ENCODE data around the gene DNMT3B. TPM values are rescaled to one million over a fixed set of nuclear protein-coding genes. Genes with fewer than 3 reads are reported as not detected.
A peak's percentile ranks its signal among the peaks of the same experiment; 100 is the strongest.

Gene DNMT3B
- total RNA-seq, 1 experiment from 2014 or later: 7.3 TPM

DNA sequence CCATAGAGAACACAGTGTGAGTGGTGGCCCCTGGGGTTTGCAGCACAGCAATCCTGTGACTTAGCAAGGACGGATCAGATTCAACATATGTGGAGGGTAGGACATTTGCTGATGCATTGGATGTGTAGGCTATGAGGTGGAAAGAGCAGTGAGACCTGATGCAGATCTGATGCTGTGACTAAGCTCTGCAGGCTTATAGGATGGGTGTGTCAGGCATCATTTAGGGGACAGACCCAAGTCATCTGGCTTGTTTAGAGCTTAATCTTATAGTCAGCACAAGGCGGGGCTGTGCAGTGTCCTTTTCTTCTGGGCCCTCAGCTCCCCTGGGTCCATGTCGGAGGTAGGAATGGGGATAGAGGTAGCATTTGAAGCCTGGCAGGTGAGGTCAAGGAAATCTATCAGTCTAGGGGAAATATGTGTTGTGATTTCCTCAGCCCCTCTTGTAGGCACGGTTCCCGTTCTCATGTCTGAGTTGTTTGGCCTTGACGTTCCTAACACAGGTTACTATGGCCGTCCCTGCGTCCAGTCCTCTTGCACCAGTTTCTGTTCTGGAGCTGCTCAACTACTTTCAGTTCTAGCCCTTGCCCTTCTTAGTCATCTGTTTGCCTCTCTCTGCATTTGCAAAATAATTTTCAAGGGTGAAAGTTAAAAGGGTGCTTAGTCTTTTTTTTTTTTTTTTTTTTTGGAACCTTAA is 42.0 kb downstream of the DNMT3B start:
- ChIA-PET CTCF (interaction anchor here (0.5 kb wide), 1 partner anchor 16 kb away, joined by 6 read pairs; no protein-coding TSS in a partner anchor), POLR2A (ENCODE audit: unreplicated experiment) (no interaction called here)
- no TSS peak for BruUV-seq (replicated peaks)
- no peak overlapping the region for H2AFZ ChIP-seq (ENCODE audit: low read length)
- H3K9me2 ChIP-seq (replicated peaks; ENCODE audit: low read length): no peaks in the 10 kb centered on the region
- H3K4me1 ChIP-seq (ENCODE audit: insufficient read depth, low read length): no peaks in the 10 kb centered on the region
- no peak overlapping the region for H3K4me2 ChIP-seq (ENCODE audit: low read length)
- no peak overlapping the region for H3K9ac ChIP-seq (ENCODE audit: low read length)
- H3K27me3 ChIP-seq (ENCODE audit: low read length): no peaks in the 10 kb centered on the region
- no peak overlapping the region for H3K27ac ChIP-seq (ENCODE audit: low read length)
- H3K36me3 ChIP-seq (ENCODE audit: low read depth, low read length): peaks cover 13% of the 10 kb centered on the region; the same call in 1 of the 2 replicates
- no peaks in the 10 kb centered on the region for H3K79me2 ChIP-seq (ENCODE audit: low read length)
- no peaks in the 10 kb centered on the region for H4K20me1 ChIP-seq (ENCODE audit: low read length)
- no peak overlapping the region for H3K4me3 ChIP-seq (ENCODE audit: low read length)
- TF ChIP-seq EZH2phosphoT487 (IDR thresholded peaks at IDR 0.05; ENCODE audit: borderline replicate concordance, low read length) (no peak), EZH2 (IDR thresholded peaks at IDR 0.05; ENCODE audit: low read length, unreplicated experiment) (no peak)
- TF ChIP-seq, protein P1, sequence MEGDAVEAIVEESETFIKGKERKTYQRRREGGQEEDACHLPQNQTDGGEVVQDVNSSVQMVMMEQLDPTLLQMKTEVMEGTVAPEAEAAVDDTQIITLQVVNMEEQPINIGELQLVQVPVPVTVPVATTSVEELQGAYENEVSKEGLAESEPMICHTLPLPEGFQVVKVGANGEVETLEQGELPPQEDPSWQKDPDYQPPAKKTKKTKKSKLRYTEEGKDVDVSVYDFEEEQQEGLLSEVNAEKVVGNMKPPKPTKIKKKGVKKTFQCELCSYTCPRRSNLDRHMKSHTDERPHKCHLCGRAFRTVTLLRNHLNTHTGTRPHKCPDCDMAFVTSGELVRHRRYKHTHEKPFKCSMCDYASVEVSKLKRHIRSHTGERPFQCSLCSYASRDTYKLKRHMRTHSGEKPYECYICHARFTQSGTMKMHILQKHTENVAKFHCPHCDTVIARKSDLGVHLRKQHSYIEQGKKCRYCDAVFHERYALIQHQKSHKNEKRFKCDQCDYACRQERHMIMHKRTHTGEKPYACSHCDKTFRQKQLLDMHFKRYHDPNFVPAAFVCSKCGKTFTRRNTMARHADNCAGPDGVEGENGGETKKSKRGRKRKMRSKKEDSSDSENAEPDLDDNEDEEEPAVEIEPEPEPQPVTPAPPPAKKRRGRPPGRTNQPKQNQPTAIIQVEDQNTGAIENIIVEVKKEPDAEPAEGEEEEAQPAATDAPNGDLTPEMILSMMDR (conservative IDR thresholded peaks at IDR 0.05; ENCODE audit: low read depth, low read length): no peak
- H3F3A ChIP-seq (ENCODE audit: low read length, unreplicated experiment): no peaks in the 10 kb centered on the region
- ATAC-seq (peak; percentile 20; the same call in 1 of the 2 replicates), DNase-seq (no peak)
- intact Hi-C loops (cut with micrococcal nuclease): no loop called here
- H3K9me3 ChIP-seq (ENCODE audit: low read length): no peaks in the 10 kb centered on the region

DNA sequence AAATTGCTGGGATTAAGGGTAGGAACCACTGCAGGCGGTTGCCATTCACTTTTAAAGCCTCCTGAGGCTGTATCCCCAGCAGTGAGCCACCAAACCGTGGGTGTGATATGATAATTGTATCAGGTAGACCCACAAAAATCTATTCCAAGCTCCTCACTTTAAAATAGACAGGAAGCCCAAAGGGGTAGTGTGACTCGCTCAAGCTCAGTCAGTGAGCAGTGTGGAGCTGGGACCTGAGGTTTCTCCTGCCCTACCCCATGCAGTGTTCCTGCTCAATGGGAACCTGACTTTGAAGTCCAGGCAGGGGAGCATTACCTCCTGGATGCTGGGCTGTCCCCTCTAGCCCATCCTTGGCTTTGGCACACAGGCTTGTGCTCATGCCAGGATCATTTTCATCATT is 42.6 kb downstream of the DNMT3B start:
- Histone ChIP-seq H3K9me3 (ENCODE audit: low read length) (no peaks in the 10 kb centered on the region), H3K4me1 (ENCODE audit: insufficient read depth, low read length) (no peaks in the 10 kb centered on the region), H3K27ac (ENCODE audit: low read length) (no peak overlapping the region), H4K20me1 (ENCODE audit: low read length) (no peaks in the 10 kb centered on the region), H3K36me3 (ENCODE audit: low read depth, low read length) (peaks cover 13% of the 10 kb centered on the region; the same call in 1 of the 2 replicates), H3K27me3 (ENCODE audit: low read length) (no peaks in the 10 kb centered on the region), H3F3A (ENCODE audit: low read length, unreplicated experiment) (no peaks in the 10 kb centered on the region), H3K79me2 (ENCODE audit: low read length) (no peaks in the 10 kb centered on the region), H3K9ac (ENCODE audit: low read length) (no peak overlapping the region), H3K4me3 (ENCODE audit: low read length) (no peak overlapping the region), H2AFZ (ENCODE audit: low read length) (no peak overlapping the region), H3K4me2 (ENCODE audit: low read length) (no peak overlapping the region), H3K9me2 (replicated peaks; ENCODE audit: low read length) (no peaks in the 10 kb centered on the region)
- ATAC-seq (no peak), DNase-seq (no peak)
- BruUV-seq (replicated peaks): no TSS peak
- POLR2A ChIA-PET (ENCODE audit: unreplicated experiment): no interaction called here
- CTCF ChIA-PET: interaction anchor here (0.5 kb wide), 1 partner anchor 16 kb away, joined by 6 read pairs; no protein-coding TSS in a partner anchor
- intact Hi-C loops (cut with micrococcal nuclease): no loop called here
- TF ChIP-seq, protein P1 (conservative IDR thresholded peaks at IDR 0.05; ENCODE audit: low read depth, low read length): no peak
- no peak for TF ChIP-seq EZH2 (IDR thresholded peaks at IDR 0.05; ENCODE audit: low read length, unreplicated experiment)
- TF ChIP-seq EZH2phosphoT487 (IDR thresholded peaks at IDR 0.05; ENCODE audit: borderline replicate concordance, low read length): no peak

DNA sequence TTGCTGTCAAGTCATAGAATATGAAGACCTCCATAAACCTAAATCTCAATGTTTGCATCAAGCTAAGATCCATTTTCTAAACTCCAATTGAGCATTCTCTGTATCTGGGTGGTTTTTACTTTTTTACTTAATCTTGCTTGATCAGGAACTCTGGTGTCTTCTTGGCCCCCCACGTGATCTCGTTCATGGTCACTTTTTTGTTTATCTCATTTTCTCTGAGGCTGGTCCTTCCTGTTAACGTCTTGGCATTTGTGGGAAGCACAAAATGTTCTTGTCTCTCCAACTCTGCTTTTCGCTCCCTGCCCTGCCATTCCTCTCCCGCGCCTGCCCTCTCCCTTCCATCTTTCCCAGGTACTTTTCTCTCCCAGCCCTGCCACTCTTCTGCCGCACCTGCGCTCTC is 43.5 kb downstream of the DNMT3B start:
- TF ChIP-seq EZH2 (IDR thresholded peaks at IDR 0.05; ENCODE audit: low read length, unreplicated experiment): no peak
- TF ChIP-seq, protein P1 (conservative IDR thresholded peaks at IDR 0.05; ENCODE audit: low read depth, low read length): no peak
- Histone ChIP-seq H3K27me3 (ENCODE audit: low read length) (no peaks in the 10 kb centered on the region), H3K4me2 (ENCODE audit: low read length) (no peak overlapping the region), H3F3A (ENCODE audit: low read length, unreplicated experiment) (no peaks in the 10 kb centered on the region), H3K4me1 (ENCODE audit: insufficient read depth, low read length) (no peaks in the 10 kb centered on the region), H3K9ac (ENCODE audit: low read length) (no peak overlapping the region), H4K20me1 (ENCODE audit: low read length) (no peaks in the 10 kb centered on the region), H3K4me3 (ENCODE audit: low read length) (no peak overlapping the region), H3K79me2 (ENCODE audit: low read length) (no peaks in the 10 kb centered on the region), H3K36me3 (ENCODE audit: low read depth, low read length) (peaks cover 13% of the 10 kb centered on the region; the same call in 1 of the 2 replicates), H2AFZ (ENCODE audit: low read length) (no peak overlapping the region), H3K9me2 (replicated peaks; ENCODE audit: low read length) (no peaks in the 10 kb centered on the region), H3K9me3 (ENCODE audit: low read length) (no peaks in the 10 kb centered on the region), H3K27ac (ENCODE audit: low read length) (no peak overlapping the region)
- intact Hi-C loops (cut with micrococcal nuclease): no loop called here
- no TSS peak for BruUV-seq (replicated peaks)
- ATAC-seq: no peak
- no peak for DNase-seq
- POLR2A ChIA-PET (ENCODE audit: unreplicated experiment): no interaction called here
- CTCF ChIA-PET: no interaction called here
